Kidney (tissue), 14 donors: ENCODE measurements around the gene SMCO4. TPM values are rescaled to one million over a fixed set of nuclear protein-coding genes. Genes with fewer than 3 reads are reported as not detected.
A peak's percentile ranks its signal among the peaks of the same experiment; 100 is the strongest.

ENCODE experiments used
- DNase-seq, 5 donors: peaks; one replicate each; pipeline ENCODE4 v3.0.0-alpha.2; 2013 to 2020
- FAIRE-seq: peaks from 2 replicates; lab custom pipeline; 2012; peaks lifted over from hg19 to GRCh38; lab: Jason Lieb, UNC
- H3K27ac ChIP-seq, 2 donors: one replicate each; pipeline ENCODE4 v1.7.0; 2013; ENCODE audit warnings: low read depth in 2 of 2, low read length in 2 of 2, inconsistent platforms in 1 of 2
- H3K27me3 ChIP-seq: one replicate; pipeline ENCODE4 v1.7.1; 2013; ENCODE audit warnings: low read length, inconsistent platforms; ENCODE audit not compliant: control insufficient read depth, insufficient read depth
- H3K36me3 ChIP-seq, 3 donors: one replicate each; pipeline versions ENCODE4 v1.7.0 to v1.7.1; 2013; ENCODE audit warnings: low read length in 3 of 3, control low read depth in 1 of 3, inconsistent platforms in 1 of 3; ENCODE audit not compliant: insufficient read depth in 3 of 3, control insufficient read depth in 2 of 3
- H3K4me1 ChIP-seq, 3 donors: one replicate each; pipeline versions ENCODE4 v1.7.0 to v1.7.1; 2013; ENCODE audit warnings: low read length in 3 of 3, inconsistent platforms in 1 of 3, low read depth in 1 of 3; ENCODE audit not compliant: control insufficient read depth in 2 of 3, insufficient read depth in 2 of 3
- H3K4me3 ChIP-seq, 3 donors: one replicate each; pipeline versions ENCODE4 v1.7.0 to v1.8.1; 2013; ENCODE audit warnings: low read length in 3 of 3, control low read depth in 1 of 3, inconsistent platforms in 1 of 3
- H3K9ac ChIP-seq, 3 donors: one replicate each; pipeline versions ENCODE4 v1.7.0 to v1.7.1; 2013; ENCODE audit warnings: low read length in 3 of 3, control low read depth in 1 of 3, inconsistent platforms in 1 of 3
- H3K9me3 ChIP-seq, 3 donors: one replicate each; pipeline versions ENCODE4 v1.7.0 to v1.7.1; 2013; ENCODE audit warnings: low read length in 3 of 3, control low read depth in 1 of 3, inconsistent platforms in 1 of 3; ENCODE audit not compliant: control insufficient read depth in 2 of 3, insufficient read depth in 1 of 3
- CTCF ChIP-seq: IDR thresholded peaks from 3 replicates; pipeline ENCODE4 v1.5.1; 2012; ENCODE audit warnings: mild to moderate bottlenecking, moderate library complexity, borderline replicate concordance; ENCODE audit not compliant: insufficient read depth; ENCODE audit errors: extremely low read depth
- intact Hi-C: fragments of 100-400 bp; cut with DNase I; formaldehyde crosslinking; loops from one replicate; pipeline ENCODE4 v1.11.1; 2022
- polyA plus RNA-seq: library from polyadenylated mRNA; stranded (reverse); fragments of 350-450 nt; fragmentation: Illumina TruSeq; extraction: RNeasy Lipid Tissue Mini Kit (QIAGEN cat#74804); gene quantifications from one replicate; pipeline ENCODE4 v1.2.3, GENCODE V29; 2014; ENCODE audit warnings: low read depth, low replicate concordance; ENCODE audit not compliant: insufficient read depth
- total RNA-seq: library from RNA; stranded (reverse); fragmentation: NEBNext Ultra II Directional; extraction: Animal tissue kit (Norgen Biotek cat#: 25700); gene quantifications from one replicate; pipeline ENCODE4 v1.2.1, GENCODE V29; 2021
- donor health status: control.
- donor health status: control.
- donor health status: control.
- donor health status: control.
- donor health status: control.
- donor health status: DM: yes; HTN: yes; CAD: no.
- donor health status: Normal renal cell carcinoma (clear cell type).

Gene SMCO4
- total and polyA plus RNA-seq, 2 donors from 2014 or later: 33.0 to 102 TPM

- FAIRE-seq (no peak), DNase-seq (peak in 1 of 5 donors; percentile 35)
- H3K4me3 ChIP-seq: no peak overlapping the region
- no peaks in the 10 kb centered on the region for H3K4me1 ChIP-seq
- no peaks in the 10 kb centered on the region for H3K27me3 ChIP-seq
- H3K9me3 ChIP-seq: no peaks in the 10 kb centered on the region
- no peak for TF ChIP-seq CTCF
- intact Hi-C loops: no loop called here
- no peak overlapping the region for H3K27ac ChIP-seq
- H3K36me3 ChIP-seq: no peaks in the 10 kb centered on the region
- no peak overlapping the region for H3K9ac ChIP-seq
Measured at GRCh38 chr11:93507517-93507916, 35.7 kb downstream of the SMCO4 start.

GRCh38 chr11:93505703-93506102 is 37.5 kb downstream of the SMCO4 start:
- Histone ChIP-seq H3K4me3 (no peak overlapping the region), H3K27ac (no peak overlapping the region), H3K4me1 (peaks cover 0 to 8% (median 0%) of the 10 kb centered on the region in 3 donors), H3K27me3 (no peaks in the 10 kb centered on the region), H3K9me3 (no peaks in the 10 kb centered on the region), H3K36me3 (no peaks in the 10 kb centered on the region), H3K9ac (no peak overlapping the region)
- DNase-seq: no peak
- no peak for FAIRE-seq
- TF ChIP-seq CTCF: no peak
- intact Hi-C loops: no loop called here

- Histone ChIP-seq H3K27ac (no peak overlapping the region), H3K4me1 (peaks cover 0 to 9% (median 0%) of the 10 kb centered on the region in 3 donors), H3K36me3 (no peaks in the 10 kb centered on the region), H3K4me3 (no peak overlapping the region), H3K9ac (no peak overlapping the region), H3K9me3 (no peaks in the 10 kb centered on the region), H3K27me3 (no peaks in the 10 kb centered on the region)
- FAIRE-seq: no peak
- no peak for DNase-seq
- no peak for TF ChIP-seq CTCF
- intact Hi-C loops: no loop called here
Measured at GRCh38 chr11:93504110-93505095, 38.8 kb downstream of the SMCO4 start.
